Naive thymus-derived CD4-positive, alpha-beta T cell (primary cell): ENCODE results near the gene SLC39A11. TPM values are rescaled to one million over a fixed set of nuclear protein-coding genes. Genes with fewer than 3 reads are reported as not detected.
"Not testable (repeated sequence)": the region's sequence is repeated elsewhere in the genome, so short reads cannot be mapped to it uniquely, and the experiment has no call there.

Source experiments
- ATAC-seq: fragments of 150-1000 bp; cut with Tn5 transposase; 2 replicates; pipeline ENCODE4 v1.10.0; 2021; ENCODE audit warnings: mild to moderate bottlenecking, moderate library complexity
- CTCF ChIA-PET: fragments of 350-600 bp; sonication (Branson Sonifier 250); formaldehyde crosslinking; loops from one replicate; lab custom pipeline; 2021; ENCODE audit warnings: antibody characterized with exemption; lab: Charles Lee
- POLR2A ChIA-PET: fragments of 350-600 bp; sonication (Branson Sonifier 250); formaldehyde crosslinking; loops from one replicate; lab custom pipeline; 2021; ENCODE audit warnings: antibody characterized with exemption, inconsistent platforms; lab: Charles Lee
- DNase-seq, 9 donors: peaks; one replicate each; pipeline versions ENCODE4 v3.0.0 to v3.0.0-alpha.2; 2020 to 2022; ENCODE audit warnings: mixed read lengths in 1 of 9
- H3K27ac ChIP-seq: one replicate; pipeline ENCODE4 v1.7.0; 2013; ENCODE audit warnings: mild to moderate bottlenecking, low read depth, low read length, moderate library complexity
- H3K27me3 ChIP-seq, 2 donors: one replicate each; pipeline ENCODE4 v1.7.0; 2013; ENCODE audit warnings: low read length in 2 of 2, mild to moderate bottlenecking in 2 of 2, moderate library complexity in 2 of 2; ENCODE audit not compliant: control insufficient read depth in 2 of 2, insufficient read depth in 2 of 2
- H3K36me3 ChIP-seq, 3 experiments: 1 replicate in 2 of 3; 2 replicates in 1 of 3; pipeline ENCODE4 v1.7.0; 2013; ENCODE audit warnings: low read length in 3 of 3, mild to moderate bottlenecking in 3 of 3, moderate library complexity in 1 of 3; ENCODE audit not compliant: insufficient read depth in 3 of 3, control insufficient read depth in 2 of 3
- H3K4me1 ChIP-seq, 2 donors: one replicate each; pipeline ENCODE4 v1.7.0; 2013; ENCODE audit warnings: low read length in 2 of 2, mild to moderate bottlenecking in 2 of 2, moderate library complexity in 1 of 2; ENCODE audit not compliant: control insufficient read depth in 2 of 2, insufficient read depth in 2 of 2
- H3K4me3 ChIP-seq: 2 replicates; pipeline ENCODE4 v1.7.0; 2013; ENCODE audit warnings: mild to moderate bottlenecking, low read length
- H3K9me3 ChIP-seq, 3 experiments: 1 replicate in 2 of 3; 2 replicates in 1 of 3; pipeline ENCODE4 v1.7.0; 2013; ENCODE audit warnings: low read length in 3 of 3; ENCODE audit not compliant: control insufficient read depth in 2 of 3
- H3K27ac Mint-ChIP-seq, 9 donors: one replicate each; pipeline ENCODE4 v1.8.0; 2020 to 2022; ENCODE audit warnings: mixed read lengths in 9 of 9, mild to moderate bottlenecking in 8 of 9, moderate library complexity in 5 of 9, inconsistent platforms in 2 of 9
- H3K27me3 Mint-ChIP-seq, 5 donors: one replicate each; pipeline ENCODE4 v1.8.0; 2021 to 2022; ENCODE audit warnings: mixed read lengths in 5 of 5, mild to moderate bottlenecking in 1 of 5
- H3K36me3 Mint-ChIP-seq, 5 donors: one replicate each; pipeline ENCODE4 v1.8.0; 2020 to 2022; ENCODE audit warnings: mixed read lengths in 5 of 5, mild to moderate bottlenecking in 3 of 5, inconsistent platforms in 1 of 5
- H3K4me1 Mint-ChIP-seq, 7 donors: one replicate each; pipeline ENCODE4 v1.8.0; 2020 to 2022; ENCODE audit warnings: mixed read lengths in 7 of 7, mild to moderate bottlenecking in 3 of 7, inconsistent platforms in 1 of 7
- H3K4me3 Mint-ChIP-seq, 10 donors: one replicate each; pipeline ENCODE4 v1.8.0; 2020 to 2022; ENCODE audit warnings: mild to moderate bottlenecking in 10 of 10, mixed read lengths in 10 of 10, moderate library complexity in 6 of 10, inconsistent platforms in 2 of 10
- H3K9me3 Mint-ChIP-seq, 11 donors: one replicate each; pipeline ENCODE4 v1.8.0; 2020 to 2022; ENCODE audit warnings: mixed read lengths in 11 of 11, mild to moderate bottlenecking in 4 of 11, inconsistent platforms in 1 of 11, moderate library complexity in 1 of 11
- intact Hi-C, 2 donors: fragments of 100-400 bp; cut with micrococcal nuclease; formaldehyde crosslinking; loops; one replicate each; pipeline ENCODE4 v1.15.1; 2023
- polyA plus RNA-seq, 2 donors: library from polyadenylated mRNA; unstranded; fragments of 300-500 nt; fragmentation: Illumina TruSeq; gene quantifications; one replicate each; pipeline ENCODE4 v1.2.3, GENCODE V29; 2021
- total RNA-seq, 6 experiments: library from RNA in 5 of 6; stranded (reverse) in 5 of 6; gene quantifications; 1 replicate in 5 of 6; 2 replicates in 1 of 6; pipeline ENCODE4 v1.2.3 and lab custom pipeline; 2021 to 2026

Gene SLC39A11
- total and polyA plus RNA-seq, 7 experiments from 2014 or later = 8.5 to 36.7 (median 19.8) TPM

- intact Hi-C loops = no loop called here
- ChIA-PET CTCF (no interaction called here), POLR2A (no interaction called here)
- H3K27me3 Mint-ChIP-seq = no peaks in the 10 kb centered on the region
- no peak for DNase-seq
- ATAC-seq = no peak
- no peaks in the 10 kb centered on the region for H3K4me1 Mint-ChIP-seq
- peaks cover 0 to 5% (median 0%) of the 10 kb centered on the region in 11 donors for H3K9me3 Mint-ChIP-seq
- H3K27ac Mint-ChIP-seq = no peak overlapping the region
- Histone ChIP-seq H3K36me3 (no peaks in the 10 kb centered on the region), H3K9me3 (no peaks in the 10 kb centered on the region), H3K4me3 (no peak overlapping the region), H3K27me3 (no peaks in the 10 kb centered on the region), H3K4me1 (no peaks in the 10 kb centered on the region), H3K27ac (no peak overlapping the region)
- H3K36me3 Mint-ChIP-seq = peaks cover 2 to 38% (median 19%) of the 10 kb centered on the region in 5 donors
- no peak overlapping the region for H3K4me3 Mint-ChIP-seq
These were observed 154.0 kb downstream of the SLC39A11 start for GRCh38 chr17:72938482-72938881.

GRCh38 chr17:72937707-72938106, 154.8 kb downstream of the SLC39A11 start:
- CTCF ChIA-PET = no interaction called here
- H3K27ac Mint-ChIP-seq = no peak overlapping the region
- no peak overlapping the region for H3K4me3 Mint-ChIP-seq

GRCh38 chr17:72937254-72937653, 155.2 kb downstream of the SLC39A11 start:
- H3K9me3 Mint-ChIP-seq, H3K4me3 Mint-ChIP-seq, ATAC-seq, H3K27ac ChIP-seq, H3K4me1 ChIP-seq, H3K4me1 Mint-ChIP-seq, DNase-seq, CTCF ChIA-PET, H3K36me3 ChIP-seq, H3K4me3 ChIP-seq, H3K9me3 ChIP-seq, H3K27ac Mint-ChIP-seq, intact Hi-C loops, H3K27me3 Mint-ChIP-seq, POLR2A ChIA-PET, H3K27me3 ChIP-seq: not testable (repeated sequence)
- H3K36me3 Mint-ChIP-seq = peaks cover 0 to 31% (median 19%) of the 10 kb centered on the region in 5 donors

More at GRCh38 chr17:72937707-72938106, 154.8 kb downstream of the SLC39A11 start:
- intact Hi-C loops = no loop called here
- POLR2A ChIA-PET = no interaction called here
- H3K36me3 ChIP-seq = no peaks in the 10 kb centered on the region
- H3K4me1 ChIP-seq = no peaks in the 10 kb centered on the region
- Mint-ChIP-seq H3K36me3 (peaks cover under 1 to 35% (median 19%) of the 10 kb centered on the region in 5 donors), H3K9me3 (peaks cover 0 to 5% (median 0%) of the 10 kb centered on the region in 11 donors), H3K4me1 (peaks cover 0 to 4% (median 0%) of the 10 kb centered on the region in 7 donors), H3K27me3 (no peaks in the 10 kb centered on the region)
- DNase-seq (no peak), ATAC-seq (no peak)
- no peaks in the 10 kb centered on the region for H3K9me3 ChIP-seq
- no peak overlapping the region for H3K27ac ChIP-seq
- no peaks in the 10 kb centered on the region for H3K27me3 ChIP-seq
- no peak overlapping the region for H3K4me3 ChIP-seq

- peaks cover 0 to 30% (median 19%) of the 10 kb centered on the region in 5 donors for H3K36me3 Mint-ChIP-seq
- Histone ChIP-seq H3K36me3 (no peaks in the 10 kb centered on the region), H3K27me3 (no peaks in the 10 kb centered on the region), H3K9me3 (no peaks in the 10 kb centered on the region), H3K27ac (no peak overlapping the region), H3K4me3 (no peak overlapping the region), H3K4me1 (no peaks in the 10 kb centered on the region)
- peaks cover 0 to 5% (median 0%) of the 10 kb centered on the region in 11 donors for H3K9me3 Mint-ChIP-seq
- ATAC-seq = no peak
- H3K4me3 Mint-ChIP-seq = no peak overlapping the region
- ChIA-PET POLR2A (no interaction called here), CTCF (no interaction called here)
- no peak overlapping the region for H3K27ac Mint-ChIP-seq
- H3K4me1 Mint-ChIP-seq = peaks cover 10 to 18% (median 11%) of the 10 kb centered on the region in 7 donors
- H3K27me3 Mint-ChIP-seq = no peaks in the 10 kb centered on the region
- intact Hi-C loops = no loop called here
- DNase-seq = no peak
These were observed 156.5 kb downstream of the SLC39A11 start for GRCh38 chr17:72935984-72936383.

- no peak for DNase-seq
- Histone ChIP-seq H3K27ac (no peak overlapping the region), H3K9me3 (no peaks in the 10 kb centered on the region), H3K36me3 (no peaks in the 10 kb centered on the region), H3K4me3 (no peak overlapping the region), H3K27me3 (no peaks in the 10 kb centered on the region), H3K4me1 (no peaks in the 10 kb centered on the region)
- no peak for ATAC-seq
- ChIA-PET CTCF (no interaction called here), POLR2A (no interaction called here)
- peaks cover 0 to 24% (median 18%) of the 10 kb centered on the region in 5 donors for H3K36me3 Mint-ChIP-seq
- H3K9me3 Mint-ChIP-seq = peaks cover 0 to 5% (median 0%) of the 10 kb centered on the region in 11 donors
- no peak overlapping the region for H3K4me3 Mint-ChIP-seq
- H3K27ac Mint-ChIP-seq = no peak overlapping the region
- no peaks in the 10 kb centered on the region for H3K27me3 Mint-ChIP-seq
- H3K4me1 Mint-ChIP-seq = peaks cover 13 to 26% (median 17%) of the 10 kb centered on the region in 7 donors
- intact Hi-C loops = no loop called here
These were observed 157.6 kb downstream of the SLC39A11 start for GRCh38 chr17:72934927-72935326.

- ATAC-seq (no peak), DNase-seq (no peak)
- no peaks in the 10 kb centered on the region for H3K27me3 Mint-ChIP-seq
- H3K4me1 Mint-ChIP-seq = peaks cover 15 to 26% (median 17%) of the 10 kb centered on the region in 7 donors
- intact Hi-C loops = no loop called here
- H3K27me3 ChIP-seq = no peaks in the 10 kb centered on the region
- peak overlapping the region in 6 of 9 donors; percentile 1 to 74 (median 18) for H3K27ac Mint-ChIP-seq
- H3K36me3 Mint-ChIP-seq = peaks cover 0 to 22% (median 9%) of the 10 kb centered on the region in 5 donors
- POLR2A ChIA-PET = no interaction called here
- H3K9me3 ChIP-seq = no peaks in the 10 kb centered on the region
- no peaks in the 10 kb centered on the region for H3K4me1 ChIP-seq
- no peaks in the 10 kb centered on the region for H3K36me3 ChIP-seq
- H3K4me3 ChIP-seq = no peak overlapping the region
- CTCF ChIA-PET = no interaction called here
- no peak overlapping the region for H3K27ac ChIP-seq
- no peak overlapping the region for H3K4me3 Mint-ChIP-seq
- peaks cover 0 to 5% (median 0%) of the 10 kb centered on the region in 11 donors for H3K9me3 Mint-ChIP-seq
These were observed 160.9 kb downstream of the SLC39A11 start for GRCh38 chr17:72931635-72932034.

GRCh38 chr17:72931163-72931562, 161.3 kb downstream of the SLC39A11 start:
- Histone ChIP-seq H3K4me1 (no peaks in the 10 kb centered on the region), H3K9me3 (no peaks in the 10 kb centered on the region), H3K27me3 (no peaks in the 10 kb centered on the region), H3K27ac (no peak overlapping the region), H3K36me3 (no peaks in the 10 kb centered on the region), H3K4me3 (no peak overlapping the region)
- POLR2A ChIA-PET = no interaction called here
- ATAC-seq (peak; percentile 16), DNase-seq (peak in 5 of 9 donors; percentile 9 to 43 (median 18))
- H3K4me1 Mint-ChIP-seq = peaks cover 15 to 26% (median 17%) of the 10 kb centered on the region in 7 donors
- no peaks in the 10 kb centered on the region for H3K27me3 Mint-ChIP-seq
- peak overlapping the region in 8 of 9 donors; percentile 4 to 66 (median 30) for H3K27ac Mint-ChIP-seq
- H3K36me3 Mint-ChIP-seq = peaks cover 0 to 19% (median 4%) of the 10 kb centered on the region in 5 donors
- H3K9me3 Mint-ChIP-seq = peaks cover 0 to 5% (median 0%) of the 10 kb centered on the region in 11 donors
- intact Hi-C loops = no loop called here
- CTCF ChIA-PET = no interaction called here
- H3K4me3 Mint-ChIP-seq = peak overlapping the region in 1 of 10 donors; percentile 44
